DOHH2 (cell line): ENCODE measurements around the gene FKBP2.

Experiments used
- CTCF ChIP-seq: fragments of 200-600 bp; sonication (generic); IDR thresholded peaks from one replicate; pipeline ENCODE4 v1.5.1; 2014; ENCODE audit warnings: antibody characterized with exemption, mild to moderate bottlenecking, low read depth, low read length; ENCODE audit not compliant: poor library complexity, severe bottlenecking
- EZH2phosphoT487 ChIP-seq: fragments of 200-600 bp; sonication (generic); IDR thresholded peaks from 2 replicates; pipeline ENCODE4 v1.6.1; 2017; ENCODE audit warnings: borderline replicate concordance, mild to moderate bottlenecking, antibody characterized with exemption, low read length, moderate library complexity, mixed read lengths

DNA sequence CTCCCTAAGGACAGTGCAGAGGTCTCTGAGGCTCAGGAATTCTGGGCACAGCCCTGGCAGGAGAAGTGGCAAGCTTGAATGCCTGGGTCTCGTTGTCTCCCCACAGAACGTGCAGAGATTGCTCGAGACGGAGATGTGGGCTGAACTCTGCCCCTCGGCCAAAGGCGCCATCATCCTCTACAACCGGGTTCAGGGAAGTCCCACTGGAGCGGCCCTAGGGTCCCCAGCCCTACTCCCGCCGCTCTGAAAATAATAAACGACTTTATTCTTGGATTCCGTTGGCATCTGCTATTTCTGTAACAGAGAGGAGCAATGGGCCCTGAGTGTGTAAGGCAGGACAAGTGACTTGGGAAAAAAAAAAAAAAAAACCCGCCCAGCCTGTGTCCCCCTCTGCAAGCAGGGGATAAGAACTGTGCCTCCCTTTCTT lies 11.1 kb upstream of the FKBP2 start:
- no peak for TF ChIP-seq CTCF
- TF ChIP-seq EZH2phosphoT487 = no peak
